Ramos (cell line): Measurements from ENCODE around the gene TIMM13.

Experiments
- in situ Hi-C: fragments of 300-500 bp; cut with MboI; formaldehyde crosslinking; loops from one replicate; pipeline ENCODE4 v1.14.3; 2022; ENCODE audit warnings: low sequenced_read_pairs; ENCODE audit not compliant: unreplicated experiment

TIMM13 gene

GRCh38 chr19:2391118-2391725, 36.2 kb downstream of the TIMM13 start:
- in situ Hi-C loops = loop anchor here (5.0 to 10.0 kb wide), 2 partner anchors 159 to 236 kb away; partner anchors contain the start of gene AP3D1

GRCh38 chr19:2389594-2389993, 37.8 kb downstream of the TIMM13 start:
- in situ Hi-C loops = no loop called here

- in situ Hi-C loops = no loop called here
Measured at GRCh38 chr19:2387367-2388288, 39.8 kb downstream of the TIMM13 start.

GRCh38 chr19:2385053-2385721, 42.2 kb downstream of the TIMM13 start:
- in situ Hi-C loops = no loop called here

GRCh38 chr19:2382530-2383222, 44.7 kb downstream of the TIMM13 start:
- in situ Hi-C loops = no loop called here

GRCh38 chr19:2381148-2381820, 46.1 kb downstream of the TIMM13 start:
- in situ Hi-C loops = no loop called here

- in situ Hi-C loops = no loop called here
Measured at GRCh38 chr19:2380567-2380966, 46.8 kb downstream of the TIMM13 start.

- in situ Hi-C loops = no loop called here
Measured at GRCh38 chr19:2376784-2377519, 50.4 kb downstream of the TIMM13 start.
